Activated CD8-positive, alpha-beta T cell treated with anti-CD3 and anti-CD28 coated beads for 36 hours (primary cell): ENCODE data around the gene SLC12A7. TPM values are rescaled to one million over a fixed set of nuclear protein-coding genes. Genes with fewer than 3 reads are reported as not detected.

ENCODE experiments used
- ATAC-seq: fragments of 200-7000 bp; cut with Tn5 transposase; one replicate; pipeline ENCODE4 v1.10.0; 2021; ENCODE audit warnings: mild to moderate bottlenecking, moderate library complexity
- CTCF ChIA-PET: fragments of 350-600 bp; sonication (Branson Sonifier 250); formaldehyde crosslinking; loops from one replicate; lab custom pipeline; 2021; ENCODE audit warnings: antibody characterized with exemption; lab: Charles Lee
- POLR2A ChIA-PET: fragments of 350-600 bp; sonication (Branson Sonifier 250); formaldehyde crosslinking; loops from one replicate; lab custom pipeline; 2021; ENCODE audit warnings: antibody characterized with exemption; lab: Charles Lee
- DNase-seq: peaks from one replicate; pipeline ENCODE4 v3.0.0-alpha.2; 2020
- H3K27ac Mint-ChIP-seq: one replicate; pipeline ENCODE4 v1.8.0; 2021; ENCODE audit warnings: mild to moderate bottlenecking, mixed read lengths
- H3K27me3 Mint-ChIP-seq: one replicate; pipeline ENCODE4 v1.8.0; 2021; ENCODE audit warnings: mixed read lengths
- H3K36me3 Mint-ChIP-seq: one replicate; pipeline ENCODE4 v1.8.0; 2021; ENCODE audit warnings: low read depth, mixed read lengths
- H3K4me1 Mint-ChIP-seq: one replicate; pipeline ENCODE4 v1.8.0; 2021; ENCODE audit warnings: low read depth, mixed read lengths
- H3K4me3 Mint-ChIP-seq: one replicate; pipeline ENCODE4 v1.8.0; 2021; ENCODE audit warnings: mild to moderate bottlenecking, moderate library complexity, mixed read lengths
- H3K9me3 Mint-ChIP-seq: one replicate; pipeline ENCODE4 v1.8.0; 2021; ENCODE audit warnings: mixed read lengths
- CTCF ChIP-seq: fragments of 200-600 bp; IDR thresholded peaks from one replicate; pipeline ENCODE4 v1.8.0; 2022; ENCODE audit warnings: antibody characterized with exemption, mild to moderate bottlenecking
- intact Hi-C: fragments of 100-400 bp; cut with micrococcal nuclease; formaldehyde crosslinking; loops from one replicate; pipeline ENCODE4 v1.10.0; 2022
- total RNA-seq, 2 experiments: library from RNA; stranded (reverse); gene quantifications; one replicate each; pipeline ENCODE4 v1.2.3, GENCODE V29; 2021

Gene SLC12A7
- total RNA-seq, 2 experiments from 2014 or later = 21.6 to 24.8 TPM

- no peak for DNase-seq
- ATAC-seq = no peak
- POLR2A ChIA-PET = no interaction called here
- Mint-ChIP-seq H3K9me3 (peaks cover 43% of the 10 kb centered on the region), H3K4me1 (peaks cover 16% of the 10 kb centered on the region), H3K4me3 (no peak overlapping the region), H3K27ac (no peak overlapping the region), H3K36me3 (no peaks in the 10 kb centered on the region), H3K27me3 (no peaks in the 10 kb centered on the region)
- intact Hi-C loops = no loop called here
- TF ChIP-seq CTCF = no peak
- CTCF ChIA-PET = no interaction called here
These were observed 62.7 kb downstream of the SLC12A7 start for GRCh38 chr5:1048861-1049838.

- ChIA-PET CTCF (no interaction called here), POLR2A (no interaction called here)
- peaks cover 16% of the 10 kb centered on the region for H3K4me1 Mint-ChIP-seq
- no peak overlapping the region for H3K4me3 Mint-ChIP-seq
- H3K36me3 Mint-ChIP-seq = no peaks in the 10 kb centered on the region
- intact Hi-C loops = no loop called here
- ATAC-seq (no peak), DNase-seq (no peak)
- no peak for TF ChIP-seq CTCF
- peaks cover 52% of the 10 kb centered on the region for H3K9me3 Mint-ChIP-seq
- H3K27me3 Mint-ChIP-seq = no peaks in the 10 kb centered on the region
- no peak overlapping the region for H3K27ac Mint-ChIP-seq
These were observed 63.6 kb downstream of the SLC12A7 start for GRCh38 chr5:1048162-1048721.

GRCh38 chr5:1047332-1047965, 64.4 kb downstream of the SLC12A7 start:
- peaks cover 16% of the 10 kb centered on the region for H3K4me1 Mint-ChIP-seq
- no peak for TF ChIP-seq CTCF
- H3K27ac Mint-ChIP-seq = no peak overlapping the region
- H3K4me3 Mint-ChIP-seq = no peak overlapping the region
- DNase-seq = no peak
- ChIA-PET POLR2A (no interaction called here), CTCF (no interaction called here)
- no peak for ATAC-seq
- H3K27me3 Mint-ChIP-seq = no peaks in the 10 kb centered on the region
- peaks cover 59% of the 10 kb centered on the region for H3K9me3 Mint-ChIP-seq
- no peaks in the 10 kb centered on the region for H3K36me3 Mint-ChIP-seq
- intact Hi-C loops = no loop called here

GRCh38 chr5:1045960-1046560, 65.8 kb downstream of the SLC12A7 start:
- intact Hi-C loops = no loop called here
- H3K36me3 Mint-ChIP-seq = no peaks in the 10 kb centered on the region
- no peak overlapping the region for H3K27ac Mint-ChIP-seq
- H3K9me3 Mint-ChIP-seq = peaks cover 73% of the 10 kb centered on the region
- ChIA-PET CTCF (no interaction called here), POLR2A (no interaction called here)
- H3K4me3 Mint-ChIP-seq = no peak overlapping the region
- H3K4me1 Mint-ChIP-seq = peaks cover 20% of the 10 kb centered on the region
- no peak for ATAC-seq
- DNase-seq = no peak
- H3K27me3 Mint-ChIP-seq = no peaks in the 10 kb centered on the region
- no peak for TF ChIP-seq CTCF
